Chondrocyte (in vitro differentiated cells): ENCODE data around the gene TEX19. TPM values are rescaled to one million over a fixed set of nuclear protein-coding genes. Genes with fewer than 3 reads are reported as not detected.

Source experiments
- DNase-seq: peaks from one replicate; pipeline ENCODE4 v3.0.0; 2021; ENCODE audit warnings: mixed read lengths, low spot score
- H3K27ac Mint-ChIP-seq: one replicate; pipeline ENCODE4 v1.8.0; 2021; ENCODE audit warnings: mild to moderate bottlenecking, moderate library complexity, mixed read lengths; ENCODE audit not compliant: unreplicated experiment
- H3K27me3 Mint-ChIP-seq: 2 replicates; pipeline ENCODE4 v1.8.0; 2021; ENCODE audit warnings: low read depth, mixed read lengths
- H3K36me3 Mint-ChIP-seq: 2 replicates; pipeline ENCODE4 v1.8.0; 2021; ENCODE audit warnings: low read depth, mixed read lengths
- H3K4me1 Mint-ChIP-seq: 2 replicates; pipeline ENCODE4 v1.8.0; 2021; ENCODE audit warnings: low read depth, mild to moderate bottlenecking, mixed read lengths
- H3K4me3 Mint-ChIP-seq: one replicate; pipeline ENCODE4 v1.8.0; 2021; ENCODE audit warnings: mild to moderate bottlenecking, moderate library complexity, mixed read lengths; ENCODE audit not compliant: unreplicated experiment
- H3K9me3 Mint-ChIP-seq: 2 replicates; pipeline ENCODE4 v1.8.0; 2021; ENCODE audit warnings: low read depth, mixed read lengths
- CTCF ChIP-seq: fragments of 200-600 bp; sonication (generic); IDR thresholded peaks from 2 replicates; pipeline ENCODE4 v1.5.0; 2021; ENCODE audit warnings: antibody characterized with exemption, mild to moderate bottlenecking, moderate library complexity
- total RNA-seq: library from RNA; stranded (reverse); gene quantifications from 3 replicates; pipeline ENCODE4 v1.2.1, GENCODE V29; 2021

The TEX19 gene
- total RNA-seq, 1 donor from 2014 or later, result not detected

GRCh38 chr17:82320140-82320840 lies 38.8 kb upstream of the TEX19 start:
- Mint-ChIP-seq H3K9me3 (no peaks in the 10 kb centered on the region), H3K4me3 (no peak overlapping the region), H3K27ac (no peak overlapping the region), H3K27me3 (peaks cover 13% of the 10 kb centered on the region), H3K36me3 (no peaks in the 10 kb centered on the region), H3K4me1 (peaks cover 5% of the 10 kb centered on the region)
- DNase-seq, result no peak
- TF ChIP-seq CTCF, result no peak

- DNase-seq, result no peak
- peak; percentile 89 for TF ChIP-seq CTCF
- Mint-ChIP-seq H3K4me3 (no peak overlapping the region), H3K36me3 (no peaks in the 10 kb centered on the region), H3K9me3 (no peaks in the 10 kb centered on the region), H3K4me1 (peaks cover 5% of the 10 kb centered on the region), H3K27me3 (peaks cover 6% of the 10 kb centered on the region), H3K27ac (peak overlapping the region; percentile 27)
Observed at GRCh38 chr17:82320956-82321927, 37.8 kb upstream of the TEX19 start.

- DNase-seq, result no peak
- Mint-ChIP-seq H3K27me3 (peaks cover 4% of the 10 kb centered on the region), H3K4me3 (no peak overlapping the region), H3K4me1 (peaks cover 5% of the 10 kb centered on the region), H3K9me3 (no peaks in the 10 kb centered on the region), H3K36me3 (no peaks in the 10 kb centered on the region), H3K27ac (no peak overlapping the region)
- TF ChIP-seq CTCF, result no peak
Observed at GRCh38 chr17:82321947-82322466, 37.0 kb upstream of the TEX19 start.

GRCh38 chr17:82322526-82323453 lies 36.3 kb upstream of the TEX19 start:
- peaks cover 5% of the 10 kb centered on the region for H3K4me1 Mint-ChIP-seq
- H3K27ac Mint-ChIP-seq, result no peak overlapping the region
- H3K36me3 Mint-ChIP-seq, result no peaks in the 10 kb centered on the region
- H3K4me3 Mint-ChIP-seq, result no peak overlapping the region
- no peak for DNase-seq
- no peak for TF ChIP-seq CTCF
- no peaks in the 10 kb centered on the region for H3K9me3 Mint-ChIP-seq
- H3K27me3 Mint-ChIP-seq, result peaks cover 4% of the 10 kb centered on the region
